ENCODE results near the gene FUBP3.

GRCh38 chr9:130661451-130662098 is 82.2 kb downstream of the FUBP3 start:
- TF ChIP-seq CTCF (IDR thresholded peaks at IDR 0.05): no peak
- no peak for TF ChIP-seq POLR2A (IDR thresholded peaks at IDR 0.05)
